ENCODE data around the gene CCNJ.
A peak's percentile ranks its signal among the peaks of the same experiment; 100 is the strongest.
"Not testable (repeated sequence)": the region's sequence is repeated elsewhere in the genome, so short reads cannot be mapped to it uniquely, and the experiment has no call there.

Gene CCNJ, protein sequence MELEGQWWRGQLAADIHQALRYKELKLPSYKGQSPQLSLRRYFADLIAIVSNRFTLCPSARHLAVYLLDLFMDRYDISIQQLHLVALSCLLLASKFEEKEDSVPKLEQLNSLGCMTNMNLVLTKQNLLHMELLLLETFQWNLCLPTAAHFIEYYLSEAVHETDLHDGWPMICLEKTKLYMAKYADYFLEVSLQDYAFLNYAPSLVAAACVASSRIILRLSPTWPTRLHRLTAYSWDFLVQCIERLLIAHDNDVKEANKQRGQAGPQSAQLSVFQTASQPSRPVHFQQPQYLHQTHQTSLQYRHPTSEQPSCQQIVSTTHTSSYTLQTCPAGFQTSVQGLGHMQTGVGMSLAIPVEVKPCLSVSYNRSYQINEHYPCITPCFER

DNA sequence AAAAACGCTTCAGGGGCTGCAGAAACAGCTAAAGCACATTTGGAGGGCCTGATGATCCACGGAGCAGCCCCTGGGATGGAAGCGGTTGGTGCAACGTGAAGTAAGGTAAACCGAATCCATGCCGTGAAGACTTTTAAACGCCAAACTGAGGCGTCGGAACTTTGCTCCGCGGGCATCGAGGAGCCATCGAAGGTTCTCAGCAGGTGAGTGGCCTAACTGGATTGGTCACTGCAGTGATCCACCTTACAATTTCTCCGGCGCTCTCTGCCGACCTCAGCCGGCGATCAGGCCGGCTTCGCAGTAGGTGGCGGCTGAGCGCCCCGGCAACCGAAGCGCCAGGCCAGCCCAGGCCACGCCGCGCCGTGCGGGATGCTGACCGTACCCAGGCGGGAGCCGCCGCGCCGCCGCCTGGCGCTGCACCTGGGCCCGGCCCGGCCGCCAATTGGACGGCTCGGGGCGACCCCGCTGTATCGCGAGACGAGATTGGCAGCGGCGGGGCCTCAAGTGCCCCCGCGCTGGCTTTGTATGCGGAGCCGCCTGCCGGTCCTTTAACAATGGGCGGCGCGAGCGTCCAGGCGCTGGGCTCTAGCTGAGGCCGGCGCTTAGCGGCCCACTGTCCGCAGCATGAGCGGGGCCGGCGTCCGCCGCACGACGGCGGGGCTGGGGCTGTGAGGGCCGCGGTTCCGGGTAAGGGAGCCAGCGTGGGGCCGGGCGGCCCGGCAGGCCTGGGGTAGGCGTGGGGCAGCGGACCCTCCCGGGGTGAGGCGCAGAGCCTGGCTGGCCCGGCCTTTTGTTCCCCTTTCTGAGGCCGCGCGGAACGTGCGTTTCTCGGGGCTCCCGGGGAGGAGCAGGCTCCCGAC, at the start of gene CCNJ:
Gene CCNJ (plus strand): TSS at position 551 of the 860 bp plus-strand sequence. CDS start 811 bp downstream, outside the sequence.
- DNase-seq (ENCODE audit: low read depth), result peak; percentile 89

DNA sequence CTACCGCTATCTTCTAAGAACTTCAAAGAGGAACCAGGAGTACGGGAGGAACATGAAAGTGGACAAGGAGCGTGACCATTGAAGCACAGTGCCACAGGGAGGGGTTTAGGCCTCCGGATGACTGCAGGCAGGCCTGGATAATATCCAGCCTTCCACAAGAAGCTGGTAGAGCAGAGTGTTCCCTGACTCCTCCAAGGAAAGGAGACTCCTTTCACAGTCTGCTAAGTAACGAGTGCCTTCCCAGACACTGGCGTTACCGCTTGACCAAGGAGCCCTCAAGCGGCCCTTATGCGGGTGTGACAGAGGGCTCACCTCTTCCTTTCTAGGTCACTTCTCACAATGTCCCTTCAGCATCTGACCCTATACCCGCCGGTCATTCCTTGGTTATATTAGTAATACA, 49.0 kb upstream of the CCNJ start:
- not testable (repeated sequence) for DNase-seq (ENCODE audit: low read depth)

DNA sequence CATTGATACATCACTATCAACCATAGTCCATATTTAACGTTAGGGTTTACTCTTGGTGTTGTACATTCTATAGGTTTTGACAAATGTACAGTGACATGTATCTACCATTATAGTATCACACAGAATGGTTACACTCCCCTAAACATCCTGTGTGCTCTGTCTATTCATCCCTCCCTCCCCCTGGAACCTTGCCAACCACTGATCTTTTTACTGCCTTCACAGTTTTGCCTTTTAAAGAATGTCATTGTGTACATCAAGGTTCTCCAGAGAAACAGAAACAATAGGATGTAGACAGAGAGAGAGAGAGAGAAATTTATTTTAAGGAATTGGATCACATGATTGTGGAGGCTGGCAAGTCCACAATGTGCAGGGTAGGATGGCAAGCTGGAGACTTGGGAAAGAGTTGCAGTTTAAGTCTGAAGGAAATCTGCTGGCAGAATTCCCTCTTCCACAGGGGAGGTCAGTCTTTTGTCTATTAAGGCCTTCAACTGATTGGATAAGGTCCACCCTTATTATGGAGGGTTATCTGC, 45.1 kb upstream of the CCNJ start:
- no peak for DNase-seq (ENCODE audit: low read depth)

DNA sequence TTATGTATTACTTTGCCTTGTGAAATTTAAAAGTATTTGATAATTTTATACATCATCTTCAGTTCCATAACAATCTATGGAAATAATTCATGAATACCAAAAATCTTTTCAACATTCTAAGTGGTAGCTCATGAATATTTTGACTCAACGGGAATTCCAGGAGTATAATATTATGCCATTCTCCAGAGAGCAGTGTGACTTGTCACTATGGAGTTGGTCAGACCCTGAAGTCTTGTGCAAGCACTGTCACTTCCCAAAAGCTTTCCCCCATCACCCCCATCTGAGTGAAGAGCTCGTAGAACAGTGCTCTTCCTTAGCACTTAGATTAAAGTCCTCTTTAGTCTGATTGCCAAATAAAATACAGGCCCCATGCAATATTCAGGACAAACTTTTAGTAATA, 29.4 kb upstream of the CCNJ start:
- DNase-seq (ENCODE audit: low read depth), result no peak

DNA sequence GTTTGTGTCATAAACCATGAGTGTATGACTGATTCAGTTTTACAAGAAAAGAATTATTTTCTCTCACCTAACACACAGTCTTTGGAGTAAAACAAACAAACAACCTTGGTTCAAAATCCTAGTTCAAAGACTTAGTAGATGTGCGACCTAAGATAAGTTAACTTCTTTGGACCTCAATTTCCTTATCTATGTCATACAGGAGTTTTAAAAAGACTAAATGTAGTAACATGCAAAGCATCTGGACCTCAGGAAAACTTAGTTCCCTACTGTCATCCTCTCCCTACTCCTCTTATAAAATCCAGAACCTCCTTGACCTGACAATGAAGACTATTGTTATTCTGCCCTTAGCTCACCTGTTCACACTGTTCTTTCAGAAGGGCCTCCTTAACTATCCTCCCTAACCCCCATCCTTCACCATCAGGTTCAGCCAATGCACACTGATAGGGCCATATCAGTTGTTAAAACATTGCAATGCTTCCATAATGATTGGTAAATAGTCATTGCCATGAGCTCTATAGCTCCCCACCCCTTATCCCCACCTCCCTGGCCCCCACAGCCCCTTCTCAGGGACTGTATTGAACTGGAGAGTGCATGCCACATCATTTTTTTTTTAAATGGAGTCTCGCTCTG, 28.8 kb upstream of the CCNJ start:
- DNase-seq (ENCODE audit: low read depth), result no peak

DNA sequence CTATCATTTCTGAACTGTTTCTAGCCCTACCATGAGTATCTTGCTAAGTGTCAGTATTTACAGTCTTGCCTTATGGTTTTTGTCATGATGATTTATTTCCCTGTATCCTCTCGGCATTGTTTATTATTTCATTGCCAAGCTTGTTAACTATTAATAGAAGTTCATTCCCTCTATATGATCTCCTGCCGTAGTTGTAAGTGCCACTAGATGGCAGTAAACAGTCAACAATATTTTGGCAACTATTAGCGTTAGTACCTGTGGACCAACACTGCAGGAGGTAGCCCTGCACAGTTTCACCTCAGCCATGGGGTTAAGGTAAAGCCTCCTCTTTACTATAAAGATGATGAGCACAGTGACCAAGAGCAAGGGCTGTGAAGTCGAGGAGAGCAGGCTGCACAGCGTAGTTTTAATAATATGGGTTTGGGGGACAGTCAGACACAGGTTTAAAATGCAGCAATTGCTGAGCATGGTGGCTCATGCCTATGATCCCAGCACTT, 26.1 kb upstream of the CCNJ start:
- DNase-seq (ENCODE audit: low read depth), result peak; percentile 50

DNA sequence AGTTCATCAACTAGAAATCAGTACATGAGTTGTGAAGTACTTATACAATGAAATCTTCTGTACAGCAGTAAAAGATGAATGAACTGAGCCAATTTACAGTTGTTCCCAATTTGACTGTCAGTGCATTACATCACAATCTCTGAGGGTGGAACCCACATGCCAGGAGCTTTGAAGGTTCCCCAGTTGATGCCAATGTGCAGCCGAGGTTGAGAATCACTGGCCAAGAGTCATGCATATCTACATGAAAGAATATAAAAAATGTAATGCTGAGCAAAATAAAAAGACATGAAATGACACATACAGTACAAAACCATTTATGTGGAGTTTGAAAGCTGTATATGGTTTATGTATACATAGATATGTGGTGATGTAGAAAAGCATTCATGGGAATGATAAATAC, 22.1 kb upstream of the CCNJ start:
- no peak for DNase-seq (ENCODE audit: low read depth)

DNA sequence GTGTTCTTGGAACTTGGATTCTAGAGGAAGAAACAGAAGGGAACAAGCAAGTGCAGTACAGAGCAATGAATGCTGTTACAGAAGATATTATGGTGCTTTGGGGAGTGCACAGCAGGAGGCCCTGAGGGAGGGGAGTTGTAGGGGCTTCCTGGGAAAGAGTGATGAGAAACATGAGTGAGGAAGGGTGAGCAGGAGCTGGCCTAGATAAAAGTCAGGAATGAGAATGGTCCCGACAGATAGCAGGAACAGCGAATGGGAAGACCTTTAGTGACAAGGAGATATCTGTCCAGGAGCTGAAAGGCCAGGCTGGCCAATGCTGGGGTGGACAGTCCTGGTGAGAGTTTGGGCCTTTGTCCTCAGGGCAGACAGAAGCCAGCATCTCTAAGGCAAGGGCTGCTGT, 20.6 kb upstream of the CCNJ start:
- DNase-seq (ENCODE audit: low read depth), result no peak

DNA sequence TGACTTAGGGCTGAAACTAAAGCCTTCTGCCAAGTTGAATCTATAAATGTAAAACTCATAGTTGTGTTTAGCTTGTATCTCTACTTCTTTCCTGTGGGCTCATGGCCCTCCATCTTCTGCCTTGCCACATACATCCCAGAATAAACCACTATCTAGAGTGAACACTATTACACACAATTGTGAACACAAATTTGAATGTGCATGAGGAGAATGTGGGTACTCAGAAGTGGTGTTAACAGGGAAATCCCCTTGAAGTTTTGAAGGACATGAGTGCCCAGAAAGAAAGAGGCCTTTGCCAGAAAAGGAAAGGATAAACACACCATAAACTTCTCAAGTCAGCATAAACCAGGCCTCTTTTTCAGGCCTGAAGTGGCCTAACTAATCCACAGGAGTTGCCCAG, 20.2 kb upstream of the CCNJ start:
- DNase-seq (ENCODE audit: low read depth), result no peak

DNA sequence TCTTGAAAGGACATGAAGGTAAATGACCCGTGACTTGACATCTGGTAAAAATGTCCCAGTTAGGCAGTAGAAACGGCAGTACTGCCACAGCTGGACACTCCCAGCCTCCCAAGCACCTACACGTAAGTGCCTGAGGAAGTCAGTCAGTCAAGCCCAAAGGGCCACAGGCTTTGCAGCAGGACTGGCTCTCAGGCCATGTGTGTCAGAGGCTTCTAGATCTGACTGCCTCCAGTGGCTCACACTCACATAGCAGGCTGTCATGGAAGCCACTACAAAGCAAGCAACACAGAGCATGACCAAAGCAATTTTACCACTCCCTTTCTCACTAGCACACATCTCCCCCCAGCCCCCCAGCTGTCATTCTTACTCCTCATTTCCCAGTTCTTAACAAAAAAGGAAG, 17.8 kb upstream of the CCNJ start:
- DNase-seq (ENCODE audit: low read depth), result peak; percentile 12

DNA sequence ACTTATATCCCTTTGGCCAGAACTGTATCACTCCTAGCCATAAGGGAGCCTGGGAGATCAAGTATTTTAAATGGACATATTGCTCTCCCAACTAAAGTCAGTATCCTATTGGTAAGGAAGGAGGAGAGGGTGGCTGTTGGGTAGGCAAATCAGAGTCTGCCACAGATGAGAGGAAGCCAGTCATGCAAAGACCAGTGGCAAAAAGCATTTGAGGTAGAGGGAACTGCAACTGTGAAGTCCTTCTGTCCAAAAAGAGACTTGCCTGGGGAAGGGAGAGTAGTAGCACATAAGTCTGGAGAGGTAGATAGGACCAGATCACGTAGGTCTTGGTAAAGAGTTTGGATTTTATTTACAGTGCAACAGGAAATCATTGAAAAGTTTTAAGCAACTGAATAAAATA, 8.8 kb upstream of the CCNJ start:
- no peak for DNase-seq (ENCODE audit: low read depth)

DNA sequence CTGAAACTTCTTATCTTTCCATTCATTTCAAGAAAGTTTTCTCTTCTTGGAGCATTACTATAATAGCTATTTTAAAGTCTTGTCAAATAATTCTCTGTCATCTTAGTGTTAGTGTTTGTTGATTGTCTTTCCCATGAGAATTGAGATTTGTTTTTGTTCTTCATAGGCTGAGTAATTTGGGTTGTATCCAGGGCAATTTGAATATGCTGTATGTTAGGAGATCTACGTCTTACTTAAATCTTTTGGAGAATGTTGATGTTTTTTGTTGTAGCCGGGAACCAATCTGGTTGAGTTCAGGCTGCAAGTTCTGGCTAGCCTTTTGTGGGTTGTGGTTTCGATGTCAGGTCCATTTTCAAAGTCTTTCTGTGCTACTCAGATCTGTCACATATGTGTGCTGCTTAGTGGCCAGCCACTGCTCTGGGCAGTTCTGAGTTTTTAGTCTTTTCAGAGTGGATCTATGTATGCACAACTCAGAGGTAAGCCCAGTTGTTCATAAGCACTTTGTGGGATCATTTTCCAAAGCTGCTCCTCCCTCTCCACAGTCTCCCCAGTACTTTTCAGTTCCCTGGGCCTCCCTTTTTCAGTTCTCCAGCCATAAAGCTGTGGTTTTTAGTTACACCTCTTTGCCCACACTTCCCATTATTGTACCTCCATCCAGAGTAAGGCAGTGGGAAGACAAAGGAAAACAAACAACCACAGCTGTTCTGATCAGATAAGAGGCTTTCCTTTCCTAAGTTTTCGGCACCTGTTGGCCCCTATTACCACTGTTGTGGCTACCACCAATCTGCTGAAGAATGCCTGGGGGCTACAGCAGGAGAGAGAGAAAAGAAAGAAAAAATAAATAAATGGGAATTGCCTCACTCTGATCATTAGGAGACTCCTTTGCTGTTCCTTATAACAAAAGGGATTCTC, 4.7 kb upstream of the CCNJ start:
- no peak for DNase-seq (ENCODE audit: low read depth)

DNA sequence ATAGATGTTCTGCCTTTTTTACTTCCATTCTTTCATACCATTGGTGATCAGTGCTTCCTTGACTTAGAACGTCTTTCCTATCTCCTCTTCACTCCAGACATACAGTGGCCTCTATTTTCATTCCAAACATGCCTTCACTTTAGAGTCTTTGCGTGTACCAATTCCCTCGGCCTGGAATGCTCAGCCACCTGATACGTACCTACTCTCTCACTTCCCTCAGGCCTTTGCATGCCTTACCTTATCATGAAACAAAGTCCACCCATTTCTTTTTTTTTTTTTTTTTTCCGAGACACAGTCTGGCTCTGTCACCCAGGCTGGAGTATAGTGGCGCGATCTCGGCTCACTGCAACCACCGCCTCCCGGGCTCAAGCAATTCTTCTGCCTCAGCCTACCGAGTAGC, 2.2 kb upstream of the CCNJ start:
- DNase-seq (ENCODE audit: low read depth), result no peak

DNA sequence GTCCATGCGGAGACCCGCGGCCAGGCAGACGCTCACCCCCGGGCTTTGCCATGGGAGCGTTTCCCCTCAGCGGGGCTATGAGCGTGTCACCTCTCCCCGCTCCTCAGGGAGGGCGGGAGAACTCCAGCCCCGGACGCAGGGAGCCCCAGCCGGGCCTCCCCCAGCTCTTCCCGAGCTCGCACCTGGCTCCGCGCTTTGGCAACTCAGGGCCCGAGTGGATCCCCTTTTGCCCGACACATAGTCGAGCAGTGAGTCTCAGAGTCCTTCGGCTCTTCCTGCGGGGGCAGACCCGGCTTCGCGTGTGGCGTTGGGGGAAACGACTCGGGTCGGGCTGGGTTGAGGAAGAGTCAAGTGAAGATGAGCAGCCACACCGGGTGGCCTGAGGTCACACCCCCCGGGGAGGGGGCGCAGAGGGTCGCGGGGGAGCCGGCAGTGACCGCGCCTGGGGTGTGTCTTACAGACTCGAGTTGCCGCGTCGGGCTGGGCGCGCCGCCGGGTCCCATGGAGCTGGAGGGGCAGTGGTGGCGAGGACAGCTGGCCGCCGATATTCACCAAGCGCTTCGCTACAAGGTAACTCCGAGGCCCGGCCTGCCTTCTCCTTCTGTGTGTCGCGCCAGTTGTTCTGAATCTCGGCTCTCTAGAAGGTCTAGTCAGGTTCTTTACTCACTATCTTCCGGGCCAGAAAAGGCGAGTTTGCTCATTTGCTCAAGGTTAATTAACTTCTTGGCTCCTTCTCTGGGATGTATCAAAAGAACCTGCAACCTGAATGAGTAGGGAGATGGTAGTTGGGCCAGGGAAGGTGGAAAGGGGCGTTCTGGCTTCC, 721 bp downstream of the CCNJ start:
- peak; percentile 42 for DNase-seq (ENCODE audit: low read depth)

DNA sequence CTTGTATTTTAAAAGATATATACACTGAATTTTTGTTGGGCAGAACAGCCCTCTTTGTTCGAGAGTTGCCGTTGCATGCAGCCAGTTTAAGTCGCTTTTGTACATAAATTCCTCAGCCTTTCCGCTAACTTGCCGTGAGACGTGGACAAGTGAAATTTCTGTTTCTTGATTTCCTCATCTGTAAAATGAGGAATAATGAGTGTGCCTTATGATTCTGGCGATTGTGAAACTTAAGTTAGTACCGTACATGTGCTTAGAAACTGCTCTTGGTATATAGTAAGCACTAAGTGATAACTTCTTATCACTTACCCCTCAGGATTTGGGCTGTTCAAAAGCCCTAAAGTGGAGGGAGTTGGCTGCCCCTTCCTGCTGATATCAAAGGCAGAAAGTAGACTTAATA, 1.4 kb downstream of the CCNJ start:
- peak; percentile 83 for DNase-seq (ENCODE audit: low read depth)

DNA sequence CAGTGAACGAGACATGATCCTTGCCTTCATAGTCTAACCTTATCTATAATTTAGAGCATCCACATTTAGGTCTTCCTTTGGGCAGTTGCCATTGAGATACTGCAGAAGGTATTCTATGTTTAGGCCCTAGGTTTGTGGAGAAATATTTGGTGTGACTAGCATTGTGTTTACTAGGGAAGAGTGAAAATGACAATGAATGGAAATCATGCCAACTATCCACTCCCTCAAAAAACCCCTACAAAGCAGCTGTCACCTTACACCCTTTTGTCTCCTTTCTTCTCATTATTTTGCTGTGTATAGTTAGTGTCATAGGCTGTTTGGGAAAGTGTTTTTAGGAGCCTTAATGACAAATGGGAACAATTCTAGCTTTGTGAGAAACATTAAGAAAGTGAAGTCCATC, 3.2 kb downstream of the CCNJ start:
- DNase-seq (ENCODE audit: low read depth), result no peak

DNA sequence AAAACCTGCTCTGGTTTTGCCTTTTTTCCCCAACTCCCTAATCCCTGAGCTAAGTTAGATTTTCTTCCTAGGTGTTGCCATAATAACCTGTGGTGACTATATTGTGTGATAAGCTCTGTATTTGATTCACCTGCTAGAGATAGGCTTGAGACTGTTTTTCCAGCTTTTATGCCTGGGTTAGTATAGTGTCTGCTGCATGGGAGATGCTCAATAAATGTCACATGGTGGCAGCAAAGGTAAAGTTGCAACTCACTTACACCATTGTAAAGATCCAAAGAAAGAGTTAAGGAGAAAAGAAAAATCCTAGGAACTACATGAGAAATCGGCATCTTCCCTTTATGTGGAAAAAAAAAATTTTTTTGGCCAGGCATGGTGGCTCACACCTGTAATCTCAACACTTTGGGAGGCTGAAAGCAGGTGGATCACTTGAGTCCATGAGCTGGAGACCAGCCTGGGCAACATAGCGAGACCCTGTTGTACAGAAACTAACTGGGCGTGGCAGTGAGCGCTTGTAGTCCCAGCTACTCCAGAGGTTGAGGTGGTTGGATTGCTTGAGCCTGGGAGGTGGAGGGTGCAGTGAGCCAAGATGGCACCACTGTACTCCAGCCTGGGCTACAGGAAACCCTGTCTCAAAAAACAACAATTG, 3.7 kb downstream of the CCNJ start:
- DNase-seq (ENCODE audit: low read depth), result no peak

DNA sequence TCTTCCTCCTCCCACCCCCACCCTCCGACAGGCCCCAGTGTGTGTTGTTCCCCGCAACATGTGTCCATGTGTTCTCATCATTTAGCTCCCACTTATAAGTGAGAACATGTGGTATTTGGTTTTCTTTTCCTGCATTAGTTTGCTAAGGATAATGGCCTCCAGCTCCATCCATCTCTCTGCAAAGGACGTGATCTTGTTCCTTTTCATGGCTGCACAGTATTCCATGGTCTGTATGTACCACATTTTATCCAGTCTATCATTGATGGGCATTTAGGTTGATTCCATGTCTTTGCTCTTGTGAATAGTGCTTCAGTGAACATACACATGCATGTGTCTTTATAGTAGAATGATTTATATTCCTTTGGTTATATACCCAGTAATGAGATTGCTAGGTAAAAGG, 4.5 kb downstream of the CCNJ start:
- DNase-seq (ENCODE audit: low read depth), result not testable (repeated sequence)

DNA sequence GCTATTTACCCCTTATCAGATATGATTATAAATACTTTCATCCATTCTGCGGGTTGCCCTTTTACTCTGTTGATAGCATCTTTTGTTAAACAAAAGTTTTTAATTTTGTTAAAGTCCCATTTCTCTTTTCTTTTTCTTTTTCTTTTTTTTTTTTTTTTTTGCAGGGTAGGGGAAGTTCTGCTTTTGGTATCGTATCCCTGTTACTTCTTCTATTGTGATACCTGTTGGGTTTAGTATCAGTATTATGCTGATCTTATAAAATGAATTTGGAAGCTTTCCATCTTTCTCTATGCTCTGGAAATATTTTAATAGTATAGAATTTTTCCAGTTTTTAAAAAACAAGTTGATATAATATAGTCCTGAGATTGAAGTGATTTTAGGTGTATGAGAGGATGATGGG, 6.0 kb downstream of the CCNJ start:
- no peak for DNase-seq (ENCODE audit: low read depth)

DNA sequence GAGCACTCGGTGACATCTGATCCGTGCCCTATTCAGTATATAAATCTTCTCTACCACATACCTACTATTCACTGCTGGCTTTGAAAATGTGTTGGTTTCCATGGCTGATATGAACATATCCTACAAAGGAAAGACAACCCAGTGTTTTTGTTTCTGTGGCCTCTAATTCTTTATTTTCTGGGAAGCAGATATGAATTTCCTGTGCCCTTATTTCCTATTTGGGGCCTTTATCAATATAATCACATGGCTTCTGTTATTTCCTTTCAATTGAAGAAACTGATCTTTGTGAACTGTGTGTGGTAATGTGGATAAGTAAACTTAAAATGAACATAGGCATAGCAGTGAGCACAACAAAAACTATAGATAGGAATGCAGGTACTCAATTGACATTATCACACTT, 10.6 kb downstream of the CCNJ start:
- DNase-seq (ENCODE audit: low read depth), result no peak
